Upper lobe of left lung (tissue), 4 donors: Measurements from ENCODE around the gene STAT4.

Experiments used
- CTCF ChIP-seq, 6 experiments: fragments of 450-650 bp in 4 of 6; fragments of 200-600 bp in 2 of 6; sonication (generic) in 2 of 6; IDR thresholded peaks; one replicate each; pipeline ENCODE4 v1.5.1; 2016 to 2019; ENCODE audit warnings: antibody characterized with exemption in 6 of 6
- POLR2AphosphoS5 ChIP-seq, 2 donors: sonication (generic); formaldehyde crosslinking; IDR thresholded peaks; one replicate each; pipeline ENCODE4 v1.5.1; 2017; ENCODE audit warnings: antibody characterized with exemption in 2 of 2

DNA sequence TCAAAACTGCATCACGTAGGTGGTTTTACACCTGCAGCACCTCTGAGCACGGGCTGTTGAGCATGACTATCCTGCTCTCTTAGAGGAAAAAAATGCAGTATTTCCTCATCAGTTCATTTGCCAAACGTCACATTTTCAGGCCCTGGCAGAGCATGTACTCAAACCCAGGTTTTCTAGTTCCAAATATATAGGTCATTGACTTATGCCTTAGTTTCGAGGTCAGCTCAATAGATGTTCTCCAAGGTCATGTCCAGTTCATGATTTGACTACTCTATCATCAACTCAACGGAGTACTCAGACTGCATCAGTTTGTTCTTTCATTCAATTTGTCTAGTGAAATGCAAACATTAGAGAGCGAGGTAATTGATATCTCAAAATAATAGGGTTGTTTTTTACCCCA lies 97.5 kb downstream of the STAT4 start:
- TF ChIP-seq POLR2AphosphoS5 (IDR thresholded peaks at IDR 0.05): no peak
- no peak for TF ChIP-seq CTCF (IDR thresholded peaks at IDR 0.05)
